NCI-H510A treated with DMSO at 0.1 percent for 48 hours (cell line): ENCODE measurements around the gene TFPT.

Experiments used
- DNase-seq: peaks from one replicate; lab custom pipeline; 2025; lab: John Stamatoyannopoulos, UW

TFPT gene, protein sequence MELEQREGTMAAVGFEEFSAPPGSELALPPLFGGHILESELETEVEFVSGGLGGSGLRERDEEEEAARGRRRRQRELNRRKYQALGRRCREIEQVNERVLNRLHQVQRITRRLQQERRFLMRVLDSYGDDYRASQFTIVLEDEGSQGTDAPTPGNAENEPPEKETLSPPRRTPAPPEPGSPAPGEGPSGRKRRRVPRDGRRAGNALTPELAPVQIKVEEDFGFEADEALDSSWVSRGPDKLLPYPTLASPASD

DNA sequence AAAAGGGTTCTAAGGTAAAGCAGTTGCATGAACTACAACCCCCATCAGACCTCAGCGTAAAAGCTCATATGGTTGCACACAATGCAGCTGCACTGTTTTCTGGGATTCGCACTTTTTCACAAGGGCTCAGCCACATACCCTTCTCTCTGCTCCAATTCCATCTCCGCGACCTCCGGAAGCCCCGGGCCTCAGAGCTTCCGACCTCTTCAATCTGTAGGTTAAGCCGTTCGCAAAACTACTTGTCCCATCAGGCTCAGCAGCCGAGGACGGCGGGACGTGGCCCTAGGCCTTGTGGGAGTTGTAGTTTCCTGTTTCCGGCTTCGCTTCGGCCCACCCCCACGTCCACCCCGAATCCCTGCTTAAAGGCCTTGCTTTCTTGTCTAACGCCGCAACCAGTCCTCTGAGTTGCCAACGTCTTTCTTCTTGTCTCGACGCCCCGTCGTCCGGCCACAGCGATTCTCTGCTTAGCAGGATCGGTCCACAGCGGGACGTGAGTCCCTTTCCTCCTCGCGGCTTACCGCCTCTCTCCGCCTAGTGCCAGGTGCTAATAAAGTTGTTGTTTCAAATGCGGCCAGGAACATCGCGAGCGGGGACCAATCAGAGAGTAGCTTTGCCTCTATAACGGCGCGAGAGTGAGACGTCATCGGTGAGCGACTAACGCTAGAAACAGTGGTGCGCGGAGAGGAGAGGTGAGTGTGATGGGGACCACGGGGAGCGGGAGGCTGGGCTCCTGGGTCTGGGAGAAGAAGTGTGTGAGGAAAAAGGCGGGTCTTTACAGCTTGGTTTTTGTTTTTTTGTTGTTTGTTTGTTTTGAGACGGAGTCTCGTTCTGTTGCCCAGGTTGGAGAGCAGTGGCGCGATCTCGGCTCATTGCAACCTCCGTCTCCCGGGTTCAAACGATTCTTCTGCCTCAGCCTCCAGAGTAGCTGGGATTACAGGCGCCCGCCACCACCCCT lies at the start of gene TFPT, which contains the start of gene PRPF31:
TSS of gene TFPT (minus strand) at position 549 of the 955 bp plus-strand sequence. CDS start at position 161, 388 bp downstream.
TSS of gene PRPF31 (plus strand) at position 646 of the 955 bp plus-strand sequence. CDS start 2,525 bp downstream, outside the sequence.
- DNase-seq, result peak; percentile 97

DNA sequence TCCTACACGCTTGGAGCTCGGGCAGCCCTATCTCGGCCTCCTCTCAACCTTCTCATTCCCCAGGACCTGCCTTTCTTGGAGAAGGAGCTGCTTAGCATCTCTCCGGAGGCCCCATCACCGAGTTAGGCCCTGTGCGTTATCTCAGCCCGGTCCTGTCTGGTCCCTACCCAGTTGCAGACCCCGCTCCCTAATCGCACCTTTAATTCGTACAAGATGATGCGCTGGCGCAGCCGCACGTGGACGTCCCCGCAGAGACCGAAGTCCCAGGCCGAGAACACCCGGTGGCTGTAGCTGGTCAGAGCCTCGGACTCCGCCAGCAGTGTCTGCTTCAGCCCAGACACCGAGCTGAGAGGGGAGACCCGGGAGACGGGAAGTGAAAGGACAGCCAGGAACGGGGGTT lies 49.8 kb upstream of the TFPT start:
- DNase-seq, result no peak

DNA sequence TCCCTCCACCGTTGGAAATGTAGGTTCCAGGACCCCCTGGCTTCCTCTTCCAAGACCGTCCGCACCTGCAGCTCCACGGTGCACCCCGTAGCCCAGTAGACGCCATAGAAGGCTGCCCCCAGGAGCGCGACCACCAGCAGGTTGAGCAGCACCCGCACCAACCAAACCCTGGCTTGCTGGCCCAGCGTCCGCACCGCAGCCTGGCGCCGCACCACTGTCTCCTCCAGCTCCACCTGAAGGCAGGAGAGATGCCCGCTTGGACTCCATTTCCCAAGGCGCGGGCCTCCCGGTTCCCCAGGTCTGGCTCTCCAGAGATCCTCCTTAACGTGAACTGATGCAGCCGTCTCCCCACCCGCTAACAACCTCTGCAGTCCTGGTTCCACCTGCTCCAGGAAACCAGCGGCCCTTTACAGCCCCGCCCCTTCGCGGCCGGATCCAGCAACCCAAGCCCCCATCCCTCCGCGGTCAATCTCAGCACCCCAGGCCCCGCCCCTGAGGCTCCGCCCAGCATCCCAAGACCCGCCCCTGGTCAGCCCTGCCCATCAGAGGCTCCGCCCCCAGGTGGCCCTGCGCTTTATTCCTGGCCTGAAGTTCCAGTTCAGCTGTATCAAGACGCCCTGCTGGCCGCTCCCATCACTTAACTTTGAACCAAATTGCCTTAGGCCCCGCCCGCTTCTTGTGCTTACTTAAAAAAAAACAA lies 49.1 kb upstream of the TFPT start:
- DNase-seq, result no peak

DNA sequence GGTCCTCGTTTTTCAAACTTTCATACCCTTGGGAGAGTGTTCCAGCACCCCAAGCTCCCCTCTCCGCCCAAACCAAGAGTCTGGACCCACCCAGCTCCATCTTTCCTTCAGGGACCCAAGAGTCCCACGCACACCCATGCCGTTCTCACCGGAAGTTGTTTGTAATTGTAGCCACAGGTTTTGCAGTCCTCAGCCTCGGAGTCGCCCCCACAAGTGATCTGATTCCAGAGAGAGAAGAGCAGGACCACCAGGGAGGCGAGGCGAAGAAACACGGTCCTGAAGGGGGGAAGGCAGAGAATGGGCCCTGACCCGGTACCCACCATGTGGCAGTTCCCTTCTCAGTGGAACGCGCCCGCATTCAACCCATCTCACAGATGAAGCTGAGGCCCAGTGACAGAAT lies 47.4 kb upstream of the TFPT start:
- DNase-seq, result no peak

DNA sequence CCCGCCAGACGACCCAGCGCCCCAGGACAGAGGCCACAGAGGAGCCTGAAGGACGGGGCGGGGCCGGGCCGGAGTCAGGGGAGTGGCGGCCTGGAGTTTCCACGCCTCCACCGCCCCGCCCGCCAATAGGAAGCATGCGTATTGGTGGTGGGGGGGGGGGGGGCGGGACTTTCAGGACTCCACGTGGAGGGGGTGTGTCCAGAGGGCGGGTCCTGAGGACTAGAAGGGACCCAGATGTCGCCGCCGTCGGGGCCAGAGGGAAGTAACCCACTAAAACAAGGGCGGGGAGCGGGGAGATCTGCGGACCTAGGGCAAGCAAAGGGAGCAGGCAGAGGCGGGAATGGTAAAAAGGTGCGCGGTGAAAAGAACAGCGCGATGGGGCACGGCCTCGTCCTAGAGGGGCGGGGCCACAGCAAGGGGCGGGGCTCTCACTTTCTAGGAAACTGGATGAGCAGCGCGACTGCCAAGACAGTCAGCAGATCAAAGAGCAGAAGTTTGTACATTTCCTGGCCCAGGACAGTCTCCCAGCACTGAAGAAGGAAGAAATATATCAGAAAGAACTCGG lies 46.9 kb upstream of the TFPT start:
- DNase-seq, result no peak

DNA sequence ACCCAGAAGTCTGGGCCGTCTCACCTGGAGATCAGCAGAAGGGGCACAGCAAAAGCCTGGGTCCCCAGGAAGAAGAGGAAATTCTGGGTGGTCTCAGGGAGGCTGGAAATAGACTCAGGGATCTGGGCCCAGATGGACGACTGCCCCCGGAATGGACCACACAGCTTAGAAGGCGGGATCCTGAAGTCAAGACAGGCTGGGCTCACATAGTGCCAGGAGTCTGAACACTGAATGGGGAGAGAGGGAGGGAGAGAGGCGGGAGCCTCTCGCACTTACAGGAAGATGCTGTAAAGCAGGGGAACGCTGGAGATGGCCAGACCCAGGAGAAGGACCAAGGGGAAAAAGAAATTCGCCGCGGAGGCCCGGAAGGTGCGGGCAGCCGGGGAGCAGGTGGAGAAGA lies 45.4 kb upstream of the TFPT start:
- DNase-seq, result peak; percentile 36

DNA sequence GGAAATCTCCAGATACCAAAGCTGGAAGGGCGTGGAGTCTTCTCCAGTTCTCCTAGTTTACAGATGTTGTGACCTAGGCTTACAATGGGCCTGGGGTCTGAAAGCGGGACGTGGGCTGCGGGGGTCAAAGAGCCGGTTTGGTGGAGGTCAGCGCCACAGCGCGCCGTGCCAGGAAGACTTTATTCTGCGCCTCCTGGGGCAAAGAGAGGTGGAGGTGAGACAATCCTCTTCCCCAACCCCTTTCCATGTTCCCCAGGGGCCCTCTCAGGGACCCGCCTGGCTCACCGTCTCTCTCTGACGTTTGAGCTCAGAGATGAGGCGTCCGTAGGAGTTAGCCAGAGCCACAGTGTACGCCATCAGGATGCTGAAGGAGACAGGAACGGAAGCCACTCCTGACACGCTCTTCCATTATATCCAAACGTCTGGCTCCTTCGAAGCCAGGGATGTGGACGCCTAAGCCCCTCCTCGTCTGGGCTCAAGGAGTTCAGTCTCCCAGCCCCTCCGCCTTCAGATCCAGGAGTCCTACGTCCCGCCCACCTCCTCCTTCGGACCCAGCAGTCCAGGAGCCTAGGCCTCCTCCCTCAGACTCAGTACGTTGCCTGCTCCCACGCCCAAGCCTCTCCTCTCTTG lies 44.8 kb upstream of the TFPT start:
- DNase-seq, result peak; percentile 47

DNA sequence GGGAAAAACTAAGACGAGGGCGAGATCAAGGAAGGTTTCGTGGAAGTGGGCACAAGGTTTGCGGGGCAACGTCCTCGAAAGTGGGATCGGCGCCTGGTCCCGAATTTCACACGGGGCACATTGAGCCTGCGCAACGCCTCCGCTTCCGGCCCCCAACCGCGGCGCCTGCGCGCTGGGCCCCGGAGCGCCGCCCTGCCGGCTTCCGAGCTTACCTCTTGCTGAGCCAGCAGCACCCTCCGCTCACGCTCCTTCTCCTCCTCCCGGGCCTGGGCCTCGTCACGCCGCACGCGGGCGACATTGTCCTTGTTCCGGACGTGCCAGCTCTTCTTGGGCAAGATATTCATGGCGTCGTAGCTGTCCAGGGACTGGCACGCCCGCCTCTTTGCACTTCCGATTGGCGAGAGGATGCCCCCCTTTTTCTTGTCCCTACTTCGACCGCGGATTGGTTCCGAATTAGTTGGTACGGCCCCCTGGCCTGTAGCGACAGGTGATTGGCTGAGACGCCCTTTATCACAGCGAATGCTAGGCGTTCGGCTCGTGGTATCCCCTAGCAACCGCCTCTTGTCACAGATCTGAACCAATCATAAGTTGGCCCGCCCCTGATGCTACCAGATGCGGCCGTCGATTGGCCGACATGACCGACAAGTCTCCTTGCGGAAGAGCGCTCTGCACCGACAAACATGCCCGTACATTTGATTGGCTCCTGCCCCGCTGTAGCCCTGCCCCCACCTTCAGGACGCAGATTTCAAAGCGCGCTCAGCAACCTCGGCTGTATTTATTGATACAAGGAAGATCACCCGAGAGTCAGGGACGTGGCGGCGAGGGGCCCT lies 44.1 kb upstream of the TFPT start, which contains the start of gene LENG1:
TSS of gene LENG1 (minus strand) at position 370 of the 830 bp plus-strand sequence. CDS start at position 344, 26 bp downstream.
- peak; percentile 98 for DNase-seq

DNA sequence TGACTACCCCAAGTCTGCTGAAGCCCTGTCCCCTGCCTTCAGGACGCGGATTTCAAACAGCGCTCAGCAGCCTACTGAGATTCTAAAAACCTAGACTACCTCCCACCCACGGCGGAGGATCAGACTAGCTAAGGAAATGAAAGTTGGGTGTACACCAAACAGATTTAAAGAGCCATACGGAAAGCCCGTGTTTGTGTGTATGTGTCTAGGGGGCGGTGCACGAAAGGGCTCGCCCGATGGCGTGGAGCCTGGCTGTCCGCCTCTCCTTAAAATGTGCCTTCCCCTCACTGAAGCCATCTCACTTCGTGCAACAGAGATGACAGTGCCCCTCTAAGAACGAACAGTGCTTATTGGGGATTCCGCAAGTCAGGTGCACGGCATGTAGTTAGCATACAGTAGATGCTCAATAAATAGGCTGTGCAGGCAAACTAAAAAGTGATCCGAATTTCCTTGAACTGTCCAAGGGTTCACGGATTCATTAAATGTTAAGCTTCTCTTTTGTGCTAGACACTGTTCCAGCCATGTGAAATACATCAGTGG lies 43.4 kb upstream of the TFPT start:
- no peak for DNase-seq

DNA sequence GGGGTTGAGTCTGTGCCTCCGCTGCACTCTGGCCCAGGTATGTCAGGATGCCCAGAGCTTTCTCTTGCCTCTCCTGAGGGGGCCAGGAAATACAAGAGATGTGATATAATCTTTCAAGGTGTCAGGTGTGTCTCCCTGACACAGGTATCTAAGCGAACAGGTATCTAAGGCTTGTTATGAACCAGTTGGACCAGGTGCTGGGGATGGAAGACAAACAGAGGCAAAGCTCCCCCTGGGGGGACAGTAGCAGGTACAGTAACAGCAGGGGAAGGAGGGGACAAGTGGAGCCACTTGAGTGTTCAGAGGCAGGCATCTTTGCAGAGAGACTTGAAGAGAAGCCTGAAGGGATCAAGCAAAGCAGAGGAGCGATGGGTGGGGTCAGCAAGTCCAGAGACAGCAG lies 41.5 kb upstream of the TFPT start:
- DNase-seq, result peak; percentile 19

DNA sequence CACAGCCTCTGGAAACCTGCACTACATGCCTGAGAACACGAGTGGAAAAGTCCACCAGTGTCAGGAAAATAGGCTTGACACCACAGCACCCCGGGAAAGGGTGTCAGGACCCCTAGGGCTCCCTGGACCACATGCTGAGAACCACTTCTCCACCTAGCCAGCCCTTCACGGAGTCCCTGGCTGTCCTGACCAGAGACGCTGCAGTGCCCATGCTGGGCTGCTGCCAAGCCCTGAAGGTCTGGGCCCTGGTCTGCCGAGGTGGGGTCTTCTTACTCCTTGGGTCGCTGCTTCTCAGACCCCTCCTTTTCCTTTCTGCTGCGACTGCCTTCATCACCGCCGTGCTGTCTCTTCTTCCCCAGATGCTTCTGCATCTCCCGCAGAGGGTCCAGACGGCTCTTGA lies 41.0 kb upstream of the TFPT start:
- no peak for DNase-seq

DNA sequence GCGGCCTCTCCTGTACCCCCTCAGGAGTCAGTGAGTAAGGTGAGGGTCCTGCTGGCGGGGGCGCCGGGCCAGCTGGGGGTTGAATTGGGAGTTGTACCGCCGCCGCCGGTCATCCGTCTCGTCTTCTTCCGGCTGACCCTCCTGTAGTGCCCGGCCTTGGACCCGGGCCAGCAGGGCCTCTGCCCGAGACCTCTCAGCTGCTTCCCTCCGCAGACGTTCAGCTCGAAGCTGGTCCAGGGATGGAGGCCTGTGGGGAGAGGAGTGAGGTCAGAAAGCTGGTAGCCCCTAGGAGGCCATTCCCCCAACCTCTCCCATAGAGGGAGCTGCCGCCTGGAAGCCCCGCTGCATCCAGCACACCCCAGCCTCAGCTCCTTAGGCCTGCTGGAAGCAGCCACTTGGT lies 40.2 kb upstream of the TFPT start:
- no peak for DNase-seq

DNA sequence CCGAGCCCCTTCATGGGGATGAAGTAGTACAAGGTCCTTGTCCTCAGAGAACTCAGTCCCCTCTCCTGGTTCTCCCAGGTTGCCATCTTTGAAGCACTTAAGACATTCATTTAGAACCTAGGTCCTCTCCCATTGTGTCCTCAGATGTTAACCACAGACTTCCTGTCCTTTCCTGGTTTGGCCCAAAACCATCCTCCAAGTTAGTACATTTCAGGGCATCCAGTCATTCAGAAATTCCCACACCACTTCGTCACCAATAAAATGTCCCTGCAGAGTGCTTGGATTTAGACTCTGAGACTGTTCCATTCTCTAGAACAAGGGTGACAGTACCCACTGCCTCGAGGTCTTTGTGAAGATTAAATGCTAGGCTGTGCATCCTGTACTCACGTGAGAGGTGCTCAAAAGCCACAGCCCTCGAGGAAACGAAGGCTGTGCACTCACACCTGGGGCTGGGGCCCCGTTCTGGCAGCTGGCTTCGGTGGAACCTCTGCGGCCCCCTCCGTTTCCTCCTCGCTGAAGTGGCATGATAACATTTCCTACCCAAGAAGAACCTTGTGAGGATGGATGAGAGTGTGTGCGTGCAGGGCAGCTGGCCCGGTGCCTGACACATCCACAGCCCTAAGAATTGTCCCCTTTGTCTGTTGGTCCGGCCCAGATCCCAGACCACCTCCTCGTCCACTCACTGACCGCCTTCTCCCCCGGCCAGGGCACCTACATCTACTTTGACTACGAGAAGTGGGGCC lies 39.3 kb upstream of the TFPT start:
- no peak for DNase-seq

DNA sequence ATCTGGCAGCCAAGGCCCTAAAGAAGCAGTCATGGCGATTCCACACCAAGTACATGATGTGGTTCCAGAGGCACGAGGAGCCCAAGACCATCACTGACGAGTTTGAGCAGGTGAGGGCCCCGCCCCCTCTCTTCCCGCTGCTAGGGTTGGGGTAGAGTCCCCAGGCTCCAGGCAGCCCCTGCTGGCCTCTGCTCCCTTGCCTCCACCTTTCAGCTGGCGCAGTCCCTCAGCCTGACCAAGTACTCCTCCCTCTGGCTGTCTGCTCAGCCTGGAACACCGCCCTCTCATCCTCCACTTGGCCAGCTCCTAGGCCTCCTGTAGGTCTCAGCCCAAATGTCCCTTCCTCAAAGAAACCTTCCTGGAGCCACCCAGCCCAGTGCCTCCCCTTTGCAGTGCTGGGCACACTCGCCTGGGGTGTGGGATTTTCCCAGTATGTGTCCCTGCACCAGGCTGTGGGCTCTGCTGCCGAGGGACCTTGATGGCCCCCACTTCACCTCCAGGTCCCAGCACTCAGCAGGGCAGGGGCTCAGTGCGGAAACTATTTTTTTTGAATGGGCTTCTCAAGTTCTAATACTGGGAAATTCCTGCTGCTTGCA lies 38.4 kb upstream of the TFPT start:
- DNase-seq, result no peak

DNA sequence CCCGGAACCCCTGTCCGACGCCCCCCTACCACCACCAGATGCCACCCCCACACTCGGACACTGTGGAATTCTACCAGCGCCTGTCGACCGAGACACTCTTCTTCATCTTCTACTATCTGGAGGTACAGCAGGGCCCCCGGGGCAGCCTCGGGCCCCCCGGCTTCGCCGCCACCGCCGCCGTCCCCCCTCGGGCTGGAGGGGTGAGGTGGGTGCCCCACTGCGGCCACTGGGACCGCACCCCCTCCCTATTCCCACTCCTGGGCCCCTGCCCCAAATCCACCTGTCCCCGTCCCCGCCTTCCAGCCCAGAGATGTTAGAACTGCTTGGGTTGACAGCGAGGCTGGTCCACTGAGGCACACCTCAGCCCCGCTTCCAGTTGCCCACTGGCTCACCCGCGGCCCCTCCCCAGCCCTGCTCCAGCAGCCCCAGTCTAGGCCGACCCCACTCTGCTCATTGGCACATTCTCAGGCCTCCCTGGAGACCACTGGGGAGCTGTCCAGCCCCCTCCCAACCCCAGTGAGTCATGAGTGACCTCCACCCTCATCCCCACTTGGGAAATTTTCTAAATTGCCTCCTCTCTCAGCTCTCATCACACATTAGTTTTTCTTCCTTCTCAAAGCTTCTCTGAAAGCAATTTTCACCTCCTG lies 37.5 kb upstream of the TFPT start:
- no peak for DNase-seq

DNA sequence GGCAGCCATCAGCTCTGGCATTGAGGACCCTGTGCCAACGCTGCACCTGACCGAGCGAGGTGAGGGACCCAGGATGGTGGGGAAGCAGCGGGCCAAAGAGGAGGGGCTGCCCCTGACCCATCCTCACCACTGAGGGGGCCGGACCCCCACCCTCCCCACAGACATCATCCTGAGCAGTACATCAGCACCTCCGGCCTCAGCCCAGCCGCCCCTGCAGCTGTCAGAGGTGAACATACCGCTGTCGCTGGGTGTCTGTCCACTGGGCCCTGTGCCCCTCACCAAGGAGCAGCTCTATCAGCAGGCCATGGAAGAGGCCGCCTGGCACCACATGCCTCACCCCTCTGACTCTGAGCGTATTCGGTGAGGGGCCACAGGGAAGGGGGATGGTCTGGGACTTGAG lies 36.8 kb upstream of the TFPT start:
- DNase-seq, result no peak

DNA sequence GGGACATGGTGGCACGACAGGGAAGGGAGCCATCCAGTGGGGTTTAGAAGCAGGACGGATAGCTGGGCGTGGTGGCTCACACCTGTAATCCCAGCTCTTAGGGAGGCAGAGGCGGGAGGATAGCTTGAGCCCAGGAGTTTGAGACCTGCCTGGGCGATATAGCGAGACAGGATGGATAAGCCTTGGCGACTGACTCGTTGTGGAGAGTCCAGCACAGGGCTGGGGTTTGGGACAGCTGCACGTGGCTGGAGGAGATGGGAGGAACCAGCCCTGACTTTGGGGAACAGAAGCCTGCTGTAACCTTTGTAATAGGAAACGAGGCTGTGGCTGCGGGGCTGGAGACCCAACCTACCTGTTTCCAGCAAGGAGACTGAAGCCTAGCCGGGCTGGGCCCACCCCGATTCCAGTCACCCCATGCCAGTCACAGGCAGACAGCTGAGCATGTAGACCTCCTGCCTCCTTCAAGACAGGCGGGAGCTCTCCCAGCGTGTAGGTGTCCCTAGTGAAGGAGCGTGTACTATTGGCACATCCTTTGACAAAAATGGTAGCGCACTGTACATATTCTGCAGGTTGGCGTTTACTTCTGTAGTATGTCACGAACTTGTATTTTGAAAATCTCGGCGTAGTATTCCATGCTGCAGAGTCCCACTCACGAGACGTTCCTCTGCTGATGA lies 36.0 kb upstream of the TFPT start:
- DNase-seq, result no peak
